ENCODE results near the gene MOB3B. TPM values are rescaled to one million over a fixed set of nuclear protein-coding genes. Genes with fewer than 3 reads are reported as not detected.
"Not testable (repeated sequence)": the region's sequence is repeated elsewhere in the genome, so short reads cannot be mapped to it uniquely, and the experiment has no call there.

The MOB3B gene
- total RNA-seq, 2 experiments from 2014 or later, result 3.0 to 3.2 TPM

GRCh38 chr9:27470291-27470856, 59.2 kb downstream of the MOB3B start:
- Mint-ChIP-seq H3K36me3 (ENCODE audit: low read depth) (peaks cover 2% of the 10 kb centered on the region), H3K9me3 (no peaks in the 10 kb centered on the region), H3K27me3 (ENCODE audit: low read depth) (peaks cover 3% of the 10 kb centered on the region), H3K4me3 (no peak overlapping the region), H3K27ac (no peak overlapping the region), H3K4me1 (ENCODE audit: low read depth) (peaks cover 3% of the 10 kb centered on the region)
- DNase-seq, result no peak
- CTCF ChIA-PET, result interaction anchor here (0.6 kb wide), 1 partner anchor 197 kb away, joined by 3 read pairs; no protein-coding TSS in a partner anchor
- intact Hi-C loops (cut with micrococcal nuclease), result no loop called here

- Mint-ChIP-seq H3K4me3 (no peak overlapping the region), H3K27ac (no peak overlapping the region), H3K36me3 (ENCODE audit: low read depth) (peaks cover 2% of the 10 kb centered on the region), H3K9me3 (no peaks in the 10 kb centered on the region), H3K4me1 (ENCODE audit: low read depth) (peaks cover 3% of the 10 kb centered on the region), H3K27me3 (ENCODE audit: low read depth) (peaks cover 3% of the 10 kb centered on the region)
- intact Hi-C loops (cut with micrococcal nuclease), result no loop called here
- DNase-seq, result no peak
- CTCF ChIA-PET, result interaction anchor here (0.6 kb wide), 1 partner anchor 281 kb away, joined by 3 read pairs; no protein-coding TSS in a partner anchor
Observed at GRCh38 chr9:27469550-27469949, 60.1 kb downstream of the MOB3B start.

- intact Hi-C loops (cut with micrococcal nuclease), result no loop called here
- no peaks in the 10 kb centered on the region for H3K4me1 Mint-ChIP-seq (ENCODE audit: low read depth)
- no peaks in the 10 kb centered on the region for H3K36me3 Mint-ChIP-seq (ENCODE audit: low read depth)
- CTCF ChIA-PET, result no interaction called here
- no peak overlapping the region for H3K4me3 Mint-ChIP-seq
- peaks cover 3% of the 10 kb centered on the region for H3K27me3 Mint-ChIP-seq (ENCODE audit: low read depth)
- no peak overlapping the region for H3K27ac Mint-ChIP-seq
- DNase-seq, result no peak
- H3K9me3 Mint-ChIP-seq, result no peaks in the 10 kb centered on the region
Observed at GRCh38 chr9:27468462-27469110, 61.0 kb downstream of the MOB3B start.

- H3K36me3 Mint-ChIP-seq (ENCODE audit: low read depth), result no peaks in the 10 kb centered on the region
- H3K9me3 Mint-ChIP-seq, result no peaks in the 10 kb centered on the region
- no peak overlapping the region for H3K27ac Mint-ChIP-seq
- no peak for DNase-seq
- no peak overlapping the region for H3K4me3 Mint-ChIP-seq
- CTCF ChIA-PET, result no interaction called here
- peaks cover 1% of the 10 kb centered on the region for H3K27me3 Mint-ChIP-seq (ENCODE audit: low read depth)
- H3K4me1 Mint-ChIP-seq (ENCODE audit: low read depth), result no peaks in the 10 kb centered on the region
- intact Hi-C loops (cut with micrococcal nuclease), result no loop called here
Observed at GRCh38 chr9:27468000-27468399, 61.6 kb downstream of the MOB3B start.

- no peaks in the 10 kb centered on the region for H3K4me1 Mint-ChIP-seq (ENCODE audit: low read depth)
- CTCF ChIA-PET, result no interaction called here
- DNase-seq, result no peak
- no peak overlapping the region for H3K27ac Mint-ChIP-seq
- no peak overlapping the region for H3K4me3 Mint-ChIP-seq
- no peaks in the 10 kb centered on the region for H3K9me3 Mint-ChIP-seq
- intact Hi-C loops (cut with micrococcal nuclease), result no loop called here
- H3K27me3 Mint-ChIP-seq (ENCODE audit: low read depth), result no peaks in the 10 kb centered on the region
- no peaks in the 10 kb centered on the region for H3K36me3 Mint-ChIP-seq (ENCODE audit: low read depth)
Observed at GRCh38 chr9:27467486-27467885, 62.1 kb downstream of the MOB3B start.

- H3K9me3 Mint-ChIP-seq; DNase-seq; intact Hi-C loops (cut with micrococcal nuclease); CTCF ChIA-PET; H3K4me3 Mint-ChIP-seq; H3K4me1 Mint-ChIP-seq (ENCODE audit: low read depth); H3K27me3 Mint-ChIP-seq (ENCODE audit: low read depth); H3K27ac Mint-ChIP-seq; H3K36me3 Mint-ChIP-seq (ENCODE audit: low read depth): not testable (repeated sequence)
Observed at GRCh38 chr9:27466516-27466915, 63.1 kb downstream of the MOB3B start.

GRCh38 chr9:27464950-27465349, 64.7 kb downstream of the MOB3B start:
- H3K27ac Mint-ChIP-seq; H3K9me3 Mint-ChIP-seq; H3K36me3 Mint-ChIP-seq (ENCODE audit: low read depth); H3K4me1 Mint-ChIP-seq (ENCODE audit: low read depth); H3K4me3 Mint-ChIP-seq; DNase-seq; intact Hi-C loops (cut with micrococcal nuclease); H3K27me3 Mint-ChIP-seq (ENCODE audit: low read depth): not testable (repeated sequence)
- CTCF ChIA-PET, result interaction anchor here (0.6 kb wide), 1 partner anchor 79 kb away, joined by 6 read pairs; no protein-coding TSS in a partner anchor

GRCh38 chr9:27462846-27463245, 66.8 kb downstream of the MOB3B start:
- intact Hi-C loops (cut with micrococcal nuclease), result no loop called here
- Mint-ChIP-seq H3K4me1 (ENCODE audit: low read depth) (peaks cover 10% of the 10 kb centered on the region), H3K27me3 (ENCODE audit: low read depth) (no peaks in the 10 kb centered on the region), H3K36me3 (ENCODE audit: low read depth) (no peaks in the 10 kb centered on the region), H3K27ac (no peak overlapping the region), H3K4me3 (no peak overlapping the region), H3K9me3 (no peaks in the 10 kb centered on the region)
- CTCF ChIA-PET, result no interaction called here
- no peak for DNase-seq

- Mint-ChIP-seq H3K27me3 (ENCODE audit: low read depth) (no peaks in the 10 kb centered on the region), H3K36me3 (ENCODE audit: low read depth) (no peaks in the 10 kb centered on the region), H3K9me3 (no peaks in the 10 kb centered on the region), H3K4me3 (no peak overlapping the region), H3K4me1 (ENCODE audit: low read depth) (peaks cover 14% of the 10 kb centered on the region), H3K27ac (no peak overlapping the region)
- CTCF ChIA-PET, result no interaction called here
- intact Hi-C loops (cut with micrococcal nuclease), result no loop called here
- DNase-seq, result no peak
Observed at GRCh38 chr9:27462434-27462833, 67.2 kb downstream of the MOB3B start.

GRCh38 chr9:27460226-27461023, 69.2 kb downstream of the MOB3B start:
- DNase-seq, result peak; percentile 40
- Mint-ChIP-seq H3K9me3 (no peaks in the 10 kb centered on the region), H3K4me1 (ENCODE audit: low read depth) (peaks cover 19% of the 10 kb centered on the region), H3K36me3 (ENCODE audit: low read depth) (peaks cover 2% of the 10 kb centered on the region), H3K4me3 (no peak overlapping the region), H3K27ac (no peak overlapping the region), H3K27me3 (ENCODE audit: low read depth) (no peaks in the 10 kb centered on the region)
- CTCF ChIA-PET, result interaction anchor here (1.3 kb wide), 1 partner anchor 29 kb away, joined by 3 read pairs; no protein-coding TSS in a partner anchor
- intact Hi-C loops (cut with micrococcal nuclease), result loop anchor here (1.0 to 2.0 kb wide), 5 partner anchors 28 to 94 kb away; partner anchors contain the start of gene IFNK

- CTCF ChIA-PET, result interaction anchor here (1.0 to 1.2 kb wide), 2 partner anchors 10 to 29 kb away, joined by 3 to 4 read pairs; no protein-coding TSS in a partner anchor
- Mint-ChIP-seq H3K9me3 (no peaks in the 10 kb centered on the region), H3K4me1 (ENCODE audit: low read depth) (peaks cover 19% of the 10 kb centered on the region), H3K4me3 (no peak overlapping the region), H3K36me3 (ENCODE audit: low read depth) (peaks cover 8% of the 10 kb centered on the region), H3K27ac (no peak overlapping the region), H3K27me3 (ENCODE audit: low read depth) (no peaks in the 10 kb centered on the region)
- intact Hi-C loops (cut with micrococcal nuclease), result no loop called here
- peak; percentile 48 for DNase-seq
Observed at GRCh38 chr9:27457445-27457844, 72.2 kb downstream of the MOB3B start.

GRCh38 chr9:27453860-27454553, 75.6 kb downstream of the MOB3B start:
- peaks cover 15% of the 10 kb centered on the region for H3K36me3 Mint-ChIP-seq (ENCODE audit: low read depth)
- DNase-seq, result no peak
- H3K4me1 Mint-ChIP-seq (ENCODE audit: low read depth), result peaks cover 14% of the 10 kb centered on the region
- no peak overlapping the region for H3K27ac Mint-ChIP-seq
- intact Hi-C loops (cut with micrococcal nuclease), result no loop called here
- no peaks in the 10 kb centered on the region for H3K9me3 Mint-ChIP-seq
- H3K4me3 Mint-ChIP-seq, result no peak overlapping the region
- H3K27me3 Mint-ChIP-seq (ENCODE audit: low read depth), result no peaks in the 10 kb centered on the region
- CTCF ChIA-PET, result no interaction called here
